HEK293T (cell line): ENCODE measurements around the gene LARGE1.

Experiments used
- ARNT ChIP-seq: fragments of 450-650 bp; IDR thresholded peaks from 2 replicates; pipeline ENCODE4 v1.6.1; 2017; ENCODE audit warnings: mild to moderate bottlenecking
- BHLHE40 ChIP-seq: fragments of 450-650 bp; IDR thresholded peaks from 2 replicates; pipeline ENCODE4 v1.6.1; 2016; ENCODE audit warnings: mild to moderate bottlenecking, moderate library complexity, borderline replicate concordance
- ELF4 ChIP-seq: fragments of 450-650 bp; IDR thresholded peaks from 2 replicates; pipeline ENCODE4 v1.6.1; 2017; ENCODE audit warnings: antibody characterized with exemption
- FOXA1 ChIP-seq: fragments of 450-650 bp; IDR thresholded peaks from 2 replicates; pipeline ENCODE4 v1.6.1; 2016; ENCODE audit warnings: mild to moderate bottlenecking
- FOXK2 ChIP-seq: fragments of 450-650 bp; IDR thresholded peaks from 2 replicates; pipeline ENCODE4 v1.6.1; 2016; ENCODE audit warnings: mild to moderate bottlenecking
- HDGF ChIP-seq: fragments of 450-650 bp; IDR thresholded peaks from 2 replicates; pipeline ENCODE4 v1.6.1; 2017; ENCODE audit warnings: antibody characterized with exemption, borderline replicate concordance
- LEF1 ChIP-seq: fragments of 450-650 bp; IDR thresholded peaks from 2 replicates; pipeline ENCODE4 v1.6.1; 2017; ENCODE audit warnings: mild to moderate bottlenecking, borderline replicate concordance
- PKNOX1 ChIP-seq: fragments of 450-650 bp; IDR thresholded peaks from 2 replicates; pipeline ENCODE4 v1.6.1; 2016
- SP1 ChIP-seq: fragments of 450-650 bp; IDR thresholded peaks from 2 replicates; pipeline ENCODE4 v1.6.1; 2017

- TF ChIP-seq SP1 (no peak), HDGF (no peak), FOXK2 (no peak), BHLHE40 (no peak), ELF4 (no peak), PKNOX1 (no peak), LEF1 (no peak), ARNT (no peak), FOXA1 (no peak)
Observed at GRCh38 chr22:33569018-33569417, 351.3 kb downstream of the LARGE1 start.
